ENCODE data around the gene CCDC57.

CCDC57 gene

GRCh38 chr17:82234211-82235055 is 21.8 kb upstream of the CCDC57 start:
- no peak for DNase-seq

GRCh38 chr17:82232876-82233785 is 20.5 kb upstream of the CCDC57 start:
- no peak for DNase-seq

GRCh38 chr17:82232322-82232820 is 19.7 kb upstream of the CCDC57 start:
- DNase-seq: no peak

GRCh38 chr17:82231562-82232321 is 19.1 kb upstream of the CCDC57 start:
- peak; percentile 45 to 62 for DNase-seq

GRCh38 chr17:82231312-82231561 is 18.6 kb upstream of the CCDC57 start:
- no peak for DNase-seq

- peak; percentile 68 to 70 for DNase-seq
These were observed 18.1 kb upstream of the CCDC57 start for GRCh38 chr17:82230609-82231311.

- no peak for DNase-seq
These were observed 17.3 kb upstream of the CCDC57 start for GRCh38 chr17:82229698-82230608.

- DNase-seq: peak; percentile 77
These were observed 16.4 kb upstream of the CCDC57 start, which contains the start of gene SLC16A3 for GRCh38 chr17:82228842-82229697. SLC16A3 (plus strand) TSS chr17:82229042; CDS start chr17:82236009, 6,967 bp downstream.

- DNase-seq: peak; percentile 71 to 73
These were observed 15.7 kb upstream of the CCDC57 start for GRCh38 chr17:82228278-82228841.

GRCh38 chr17:82227629-82228277 is 15.1 kb upstream of the CCDC57 start:
- no peak for DNase-seq

GRCh38 chr17:82226809-82227628 is 14.4 kb upstream of the CCDC57 start:
- no peak for DNase-seq

- DNase-seq: no peak
These were observed 13.6 kb upstream of the CCDC57 start for GRCh38 chr17:82226146-82226808.

GRCh38 chr17:82225368-82226029 is 12.9 kb upstream of the CCDC57 start:
- no peak for DNase-seq

- no peak for DNase-seq
These were observed 12.0 kb upstream of the CCDC57 start for GRCh38 chr17:82224666-82225065.

GRCh38 chr17:82223517-82223916 is 10.9 kb upstream of the CCDC57 start:
- DNase-seq: no peak

- DNase-seq: peak in 1 of 2 donors; percentile 35
These were observed 10.2 kb upstream of the CCDC57 start for GRCh38 chr17:82222816-82223215.

- no peak for DNase-seq
These were observed 8.8 kb upstream of the CCDC57 start for GRCh38 chr17:82221341-82221902.

All from CD4-positive, alpha-beta T cell treated with Interleukin-4 for 1 hour (primary cell).